SHP77 (cell line): Measurements from ENCODE around the gene PARP3.
A peak's percentile ranks its signal among the peaks of the same experiment; 100 is the strongest.
"Not testable (repeated sequence)": the region's sequence is repeated elsewhere in the genome, so short reads cannot be mapped to it uniquely, and the experiment has no call there.

ENCODE experiments used
- DNase-seq, 2 experiments: peaks; one replicate each; lab custom pipeline; 2025; lab: John Stamatoyannopoulos, UW

Gene PARP3

DNA sequence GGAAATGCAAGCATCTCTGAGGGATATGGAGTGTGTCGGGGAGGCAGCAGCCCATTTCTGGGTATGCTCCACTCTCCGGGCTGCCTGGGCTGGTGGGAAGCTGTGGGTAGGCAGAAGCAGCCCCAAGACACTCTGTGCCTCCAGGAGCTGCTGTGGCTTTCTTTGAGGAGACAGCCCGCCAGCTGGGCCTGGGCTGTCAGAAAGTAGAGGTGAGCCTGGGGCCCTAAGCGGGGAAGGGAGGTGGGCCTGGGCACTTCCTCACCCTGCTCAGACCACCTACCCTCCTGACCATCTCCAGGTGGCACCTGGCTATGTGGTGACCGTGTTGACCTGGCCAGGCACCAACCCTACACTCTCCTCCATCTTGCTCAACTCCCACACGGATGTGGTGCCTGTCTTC lies 42.9 kb downstream of the PARP3 start:
- DNase-seq = no peak

GRCh38 chr3:51986010-51986947 lies 44.1 kb downstream of the PARP3 start:
- DNase-seq = no peak

DNA sequence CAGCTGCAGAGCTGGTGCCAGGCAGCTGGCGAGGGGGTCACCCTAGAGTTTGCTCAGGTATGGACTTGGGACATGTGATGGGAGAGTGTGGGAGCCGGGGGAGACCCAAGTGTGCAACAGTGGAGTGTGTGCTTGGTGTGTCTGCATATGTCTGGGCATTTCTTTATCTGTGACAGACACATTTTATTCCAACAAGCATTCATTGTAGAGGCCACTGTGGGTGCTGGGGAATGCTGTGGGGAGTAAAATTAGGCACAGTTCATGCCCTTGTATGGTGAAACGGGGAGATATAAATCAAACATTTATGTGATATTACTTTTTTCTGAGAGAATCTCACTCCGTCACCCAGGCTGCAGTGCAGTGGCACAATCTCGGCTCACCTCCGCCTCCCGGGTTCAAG lies 45.4 kb downstream of the PARP3 start:
- no peak for DNase-seq

GRCh38 chr3:51988286-51989146 lies 46.4 kb downstream of the PARP3 start:
- no peak for DNase-seq

- not testable (repeated sequence) for DNase-seq
Measured at GRCh38 chr3:51990501-51990971, 48.4 kb downstream of the PARP3 start.

DNA sequence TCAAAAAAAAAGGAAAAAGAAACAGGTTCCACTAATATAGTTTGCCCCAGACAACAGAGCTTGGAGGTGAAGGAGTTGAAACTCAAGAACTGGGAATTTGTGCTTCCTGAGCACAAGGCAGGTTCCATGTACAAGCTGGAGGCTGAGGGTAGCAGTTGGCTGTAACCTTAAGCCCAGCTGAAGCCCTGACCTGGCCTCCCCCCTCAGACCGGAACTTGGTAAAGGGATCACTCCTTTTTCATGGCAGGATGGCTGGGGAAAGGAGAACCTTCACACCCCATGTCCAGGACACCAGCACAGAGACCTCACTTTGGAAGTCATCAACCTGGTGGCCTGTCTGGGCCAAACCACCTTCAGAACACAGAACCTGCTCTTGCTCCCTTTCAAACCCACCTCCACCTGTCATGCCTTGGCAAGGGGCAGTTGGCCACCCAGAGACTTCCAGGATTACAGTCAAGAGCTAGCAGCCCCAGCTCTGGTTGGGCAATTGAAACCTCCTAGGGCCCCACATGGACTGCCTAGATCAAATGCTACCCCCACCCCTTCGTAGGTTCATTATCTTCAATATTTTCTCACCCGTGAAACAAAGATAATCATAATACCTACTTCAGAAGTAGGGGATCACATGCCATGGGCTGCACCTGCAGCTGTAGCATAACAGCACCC lies 50.0 kb downstream of the PARP3 start:
- no peak for DNase-seq

- not testable (repeated sequence) for DNase-seq
Measured at GRCh38 chr3:51993657-51994056, 51.5 kb downstream of the PARP3 start.

- DNase-seq = no peak
Measured at GRCh38 chr3:51994530-51994929, 52.4 kb downstream of the PARP3 start.

GRCh38 chr3:51995346-51996163 lies 53.4 kb downstream of the PARP3 start, which contains the start of gene RPL29:
TSS of gene RPL29 (minus strand) at chr3:51995895. CDS start at chr3:51995461, 434 bp downstream.
- DNase-seq = peak; percentile 87 to 88

DNA sequence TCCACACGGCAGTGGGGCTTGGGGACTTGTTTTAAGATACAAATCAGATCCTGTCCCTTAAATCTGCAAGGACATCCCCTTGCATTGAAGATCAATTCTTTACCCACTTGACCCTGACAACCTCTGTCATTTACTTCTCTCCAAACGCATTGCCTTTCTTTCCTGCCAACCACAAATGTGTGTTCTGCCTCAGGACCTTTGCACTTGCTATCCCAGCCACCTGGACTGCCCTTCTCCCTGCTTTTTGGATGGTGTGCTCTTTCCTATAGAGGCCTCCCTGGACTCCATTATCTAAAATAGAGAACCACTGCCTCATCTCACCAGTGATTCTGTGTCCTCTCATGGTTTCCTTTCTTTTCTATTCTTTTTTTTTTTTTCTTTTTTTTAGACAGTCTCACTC lies 55.0 kb downstream of the PARP3 start:
- no peak for DNase-seq

- DNase-seq = peak; percentile 12 to 20
Measured at GRCh38 chr3:51997935-51998596, 55.9 kb downstream of the PARP3 start.
